A204.1 (cell line): Measurements from ENCODE around the gene TJP1.
"Not testable (repeated sequence)": the region's sequence is repeated elsewhere in the genome, so short reads cannot be mapped to it uniquely, and the experiment has no call there.

ENCODE experiments used
- FAIRE-seq: peaks from 2 replicates; lab custom pipeline; 2012; peaks lifted over from hg19 to GRCh38; lab: Jason Lieb, UNC

The TJP1 gene

DNA sequence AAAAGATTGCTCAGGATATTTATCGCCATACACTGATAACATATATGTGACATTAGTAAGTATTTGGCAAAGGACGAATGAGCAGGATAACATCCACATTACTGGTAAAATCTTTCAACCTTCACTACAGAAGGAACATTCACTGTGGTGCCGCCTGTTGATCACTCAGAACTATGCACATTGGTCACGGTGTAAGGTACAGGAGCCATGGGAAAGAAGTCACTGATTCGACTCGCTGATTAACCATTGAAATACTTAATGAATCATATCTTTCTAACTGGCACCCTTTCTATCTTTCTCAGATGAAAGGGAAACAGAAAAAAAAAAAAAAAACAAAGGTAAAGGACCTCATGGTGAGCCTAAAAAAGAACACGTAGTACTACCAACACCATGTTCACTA, 68.8 kb downstream of the TJP1 start:
- FAIRE-seq = no peak

DNA sequence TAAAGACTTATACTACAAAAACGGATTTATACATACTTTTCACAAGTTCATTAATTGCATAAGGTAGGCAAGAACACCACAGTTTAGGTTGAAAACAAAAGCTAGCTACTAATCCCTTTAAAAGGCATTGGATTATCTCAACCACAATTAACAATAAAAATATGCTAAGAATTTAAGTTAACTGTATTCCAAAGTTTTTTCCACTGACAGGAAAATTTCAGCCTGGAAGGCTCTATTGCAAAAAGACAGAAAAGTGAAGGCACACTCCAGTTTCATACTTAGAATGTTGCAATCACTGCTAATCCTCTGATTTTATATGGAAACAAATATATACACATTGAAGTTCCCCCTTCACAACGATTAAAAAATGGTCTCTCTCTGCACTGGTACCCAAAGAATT, 71.5 kb downstream of the TJP1 start:
- FAIRE-seq = no peak

DNA sequence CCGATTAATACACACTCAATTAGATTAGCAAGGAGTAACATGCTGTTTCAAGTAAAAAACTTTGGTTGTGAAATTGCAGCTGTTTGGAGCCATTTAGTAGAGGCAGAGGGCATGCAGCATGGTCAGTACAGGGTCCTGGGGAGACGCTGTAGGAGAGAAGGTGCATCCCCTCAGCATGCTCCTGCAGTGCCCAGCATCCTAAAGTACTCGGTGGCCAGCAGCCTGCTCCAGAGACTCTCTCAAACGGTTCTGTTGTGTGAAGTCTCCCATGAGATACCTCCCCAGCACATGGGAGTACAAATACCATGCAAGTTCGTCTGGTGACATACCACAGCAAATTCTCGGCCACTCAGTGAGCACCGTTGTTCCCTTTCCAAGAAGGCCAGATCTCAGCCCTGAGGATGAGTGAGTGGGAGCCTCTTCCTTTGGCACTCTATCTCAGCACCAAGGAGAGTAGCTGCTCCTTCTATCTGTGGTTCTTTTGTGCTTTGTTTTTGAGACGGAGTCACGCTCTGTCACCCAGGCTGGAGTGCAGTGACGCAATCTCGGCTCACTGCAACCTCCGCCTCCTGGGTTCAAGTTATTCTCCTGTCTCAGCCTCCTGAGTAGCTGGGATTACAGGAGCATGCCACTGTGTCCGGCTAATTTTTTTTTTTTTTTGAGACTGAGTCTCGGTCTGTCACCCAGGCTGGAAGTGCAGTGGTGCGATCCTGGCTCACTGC, 72.7 kb downstream of the TJP1 start:
- FAIRE-seq = no peak

DNA sequence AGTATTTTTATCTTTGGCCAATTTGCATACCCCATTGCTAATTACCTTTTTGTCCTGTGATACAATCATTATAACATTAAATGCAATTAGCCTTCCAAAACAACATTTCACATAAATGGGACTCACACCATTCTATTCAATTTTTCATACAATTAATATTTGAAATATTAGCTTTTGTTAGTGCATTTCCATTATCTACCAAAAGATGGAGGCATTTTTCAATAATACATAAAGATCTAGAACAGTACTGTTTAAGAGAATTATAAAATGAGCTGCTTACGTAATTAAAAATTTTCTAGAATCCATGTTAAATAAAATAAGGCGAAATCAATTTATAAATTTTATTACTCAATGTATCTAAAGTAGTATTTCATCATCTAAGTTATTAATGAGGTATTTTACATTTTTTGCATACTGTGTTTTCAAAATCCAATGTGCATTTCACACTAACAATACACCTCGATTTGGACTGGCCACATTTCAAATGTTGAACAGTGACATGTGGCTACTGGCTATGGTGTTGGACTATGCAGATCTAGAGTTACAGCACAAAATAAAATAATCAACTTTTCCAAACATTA, 74.3 kb downstream of the TJP1 start:
- peak; percentile 99 for FAIRE-seq

DNA sequence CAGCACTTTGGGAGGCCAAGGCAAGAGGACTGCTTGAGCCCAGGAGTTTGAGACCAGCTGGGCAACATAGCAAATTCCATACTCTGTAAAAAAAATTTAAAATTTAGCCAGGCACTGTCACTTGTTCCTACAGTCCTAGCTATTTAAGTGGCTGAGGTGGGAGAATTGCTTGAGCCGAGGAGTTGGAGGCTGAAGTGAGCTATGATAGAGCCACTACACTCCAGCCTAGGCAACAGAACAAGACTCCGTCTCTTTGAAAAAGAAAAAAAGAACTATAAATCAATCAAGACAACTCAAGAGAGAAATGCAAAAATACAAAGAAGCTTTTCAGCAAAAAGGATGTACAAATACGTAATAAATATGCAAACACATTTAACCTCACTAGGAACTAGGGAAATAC, 78.8 kb downstream of the TJP1 start:
- no peak for FAIRE-seq

DNA sequence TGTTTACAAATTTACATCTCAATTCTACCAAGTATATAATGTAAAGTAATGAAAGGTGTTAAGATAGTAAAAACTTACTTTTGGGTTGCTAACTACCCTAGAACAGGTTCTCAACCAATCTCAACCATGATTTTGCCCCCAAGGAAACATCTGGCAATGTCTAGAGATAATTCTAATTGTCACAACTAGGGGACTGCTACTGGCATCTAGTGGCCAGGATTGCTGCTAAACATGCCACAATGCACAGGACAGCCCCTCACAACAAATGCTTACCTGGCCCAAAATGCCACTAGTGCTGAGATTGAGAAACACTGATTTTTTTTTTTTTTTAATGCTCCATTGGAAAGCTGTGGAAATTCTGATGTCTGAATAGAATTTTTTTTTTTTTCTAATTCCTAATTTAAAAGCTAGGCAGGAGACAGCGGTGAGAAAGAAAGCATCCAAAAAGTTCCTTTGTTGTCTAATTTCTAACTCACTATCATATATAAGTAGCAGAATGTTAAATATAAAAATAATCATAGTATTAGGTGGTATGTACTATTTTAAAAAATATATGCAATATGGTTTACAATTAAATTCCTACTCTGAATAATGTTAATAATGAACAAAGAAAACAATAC, 81.5 kb downstream of the TJP1 start:
- no peak for FAIRE-seq

DNA sequence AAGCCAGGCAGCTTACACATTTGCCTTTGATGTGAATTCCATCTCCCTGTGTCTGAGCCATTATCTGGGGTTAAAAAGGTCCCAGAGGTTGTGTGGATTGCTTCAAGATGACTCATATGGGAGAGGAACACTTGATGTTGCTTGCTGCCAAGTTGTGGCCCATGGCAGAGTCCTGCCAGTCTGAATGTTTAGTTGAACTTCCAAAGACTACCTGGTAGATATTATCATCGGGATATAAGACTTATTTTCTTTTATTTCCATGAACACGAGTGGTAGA, 85.6 kb downstream of the TJP1 start:
- FAIRE-seq = no peak

DNA sequence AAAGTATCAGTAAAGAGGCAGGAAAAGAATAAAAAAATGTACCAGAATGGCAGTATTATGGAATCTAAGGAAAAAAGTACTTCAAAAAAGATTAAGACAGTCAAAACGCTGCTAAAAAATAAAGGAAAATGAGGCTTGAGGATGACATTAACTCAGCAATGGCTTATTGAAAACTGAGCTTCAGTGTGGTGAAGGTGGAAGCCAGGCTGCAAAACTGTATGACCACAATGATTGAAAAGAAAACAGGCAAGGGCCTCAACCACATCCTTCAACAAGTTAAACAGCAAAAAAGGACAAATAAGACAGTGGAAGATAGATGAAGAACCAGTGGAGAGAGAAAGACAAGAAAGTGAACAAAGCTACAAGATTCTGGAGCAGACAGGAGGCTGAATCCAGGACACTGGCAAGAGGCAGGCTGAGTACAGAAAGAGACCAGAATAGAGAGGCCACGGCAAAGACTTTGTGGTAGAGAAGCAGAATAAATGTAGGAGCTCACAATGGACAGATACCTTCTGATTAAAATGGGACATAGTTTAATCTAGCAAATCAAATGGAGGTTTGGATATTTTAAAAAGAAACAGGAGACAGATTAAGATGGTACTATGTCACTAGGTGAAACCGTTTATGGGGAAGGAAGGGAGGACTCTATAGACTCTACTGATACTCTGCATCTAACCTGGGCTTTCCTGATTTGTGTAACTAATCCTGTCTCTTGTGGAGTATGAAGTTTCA, 86.1 kb downstream of the TJP1 start:
- FAIRE-seq = no peak

DNA sequence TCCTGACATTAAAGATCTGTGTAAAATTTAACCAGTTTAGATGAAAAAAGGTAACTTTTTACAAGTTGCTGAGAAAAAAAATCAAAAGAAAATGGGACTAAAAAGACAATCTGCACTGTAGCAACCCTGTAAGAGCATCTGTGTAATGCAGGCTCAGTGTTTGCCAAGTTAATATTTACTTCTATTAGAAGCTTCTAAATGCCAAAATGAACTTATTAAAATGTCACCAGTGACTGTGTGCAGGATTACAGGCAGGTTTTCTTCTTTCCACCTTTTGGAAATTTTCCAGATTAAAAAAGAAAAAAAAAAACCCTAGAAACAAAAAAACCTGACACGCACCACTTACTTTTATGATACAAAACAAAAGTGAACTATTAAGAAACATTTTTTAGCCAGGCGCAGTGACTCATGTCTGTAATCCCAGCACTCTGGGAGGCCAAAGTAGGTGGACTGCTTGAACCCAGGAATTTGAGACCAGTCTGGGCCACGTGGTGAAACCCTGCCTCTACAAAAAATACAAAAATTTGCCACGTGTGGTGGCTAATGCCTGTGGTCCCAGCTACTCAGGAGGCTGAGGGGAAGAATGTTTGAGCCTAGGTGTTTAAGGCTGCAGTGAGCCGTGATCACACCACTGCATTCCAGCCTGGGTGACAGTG, 87.2 kb downstream of the TJP1 start:
- FAIRE-seq = no peak

DNA sequence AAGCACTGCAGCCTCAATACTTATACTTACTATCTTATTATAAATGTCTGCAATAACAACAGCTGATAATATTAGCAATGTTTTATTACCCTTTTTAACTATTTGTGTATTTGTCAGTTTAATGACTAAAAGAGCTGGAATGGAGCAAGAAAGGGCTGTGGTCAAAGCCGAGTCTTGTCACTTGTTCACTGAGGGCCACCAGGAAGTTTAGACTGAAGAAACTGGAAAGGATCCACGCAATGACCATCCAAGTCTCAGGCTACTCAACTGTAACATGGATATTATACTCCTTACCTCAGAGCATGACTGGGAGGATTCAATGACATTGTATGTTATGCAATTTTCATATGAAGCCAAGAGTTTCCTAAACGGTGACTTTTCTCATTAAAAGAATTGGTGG, 90.4 kb downstream of the TJP1 start:
- no peak for FAIRE-seq

DNA sequence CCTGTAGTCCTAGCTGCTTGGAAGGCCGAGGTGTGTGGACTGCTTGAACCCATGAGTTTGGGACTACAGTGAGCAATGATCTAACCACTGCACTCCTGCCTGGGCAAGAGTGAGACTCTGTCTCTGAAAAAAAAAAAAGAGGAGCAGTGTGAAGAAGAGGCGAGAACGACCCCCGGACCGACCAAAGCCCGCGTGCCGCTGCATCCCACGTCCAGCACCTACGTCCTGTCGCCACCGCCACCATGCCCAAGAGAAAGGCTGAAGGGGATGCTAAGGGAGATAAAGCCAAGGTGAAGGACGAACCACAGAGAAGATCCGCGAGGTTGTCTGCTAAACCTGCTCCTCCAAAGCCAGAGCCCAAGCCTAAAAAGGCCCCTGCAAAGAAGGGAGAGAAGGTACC, 91.8 kb downstream of the TJP1 start:
- not testable (repeated sequence) for FAIRE-seq

DNA sequence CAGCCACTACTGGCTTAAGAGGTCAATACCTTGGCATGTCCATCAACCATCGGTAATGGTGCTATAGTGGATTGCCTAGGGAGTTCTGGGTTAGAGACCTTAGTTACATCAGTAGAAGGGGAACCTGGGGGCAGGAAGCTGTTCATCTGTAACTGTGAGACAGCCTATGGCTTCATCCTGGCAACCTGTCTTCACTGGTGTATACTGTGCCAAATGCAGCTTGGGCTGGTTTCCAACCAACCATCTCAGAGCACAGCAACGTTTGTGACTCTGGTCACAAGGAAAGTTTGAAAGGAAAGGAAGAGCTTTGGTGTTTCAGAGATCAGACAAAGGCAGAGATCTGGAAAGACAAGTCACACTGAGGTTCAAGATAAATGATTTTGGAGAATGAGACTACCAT, 93.8 kb downstream of the TJP1 start:
- FAIRE-seq = no peak

DNA sequence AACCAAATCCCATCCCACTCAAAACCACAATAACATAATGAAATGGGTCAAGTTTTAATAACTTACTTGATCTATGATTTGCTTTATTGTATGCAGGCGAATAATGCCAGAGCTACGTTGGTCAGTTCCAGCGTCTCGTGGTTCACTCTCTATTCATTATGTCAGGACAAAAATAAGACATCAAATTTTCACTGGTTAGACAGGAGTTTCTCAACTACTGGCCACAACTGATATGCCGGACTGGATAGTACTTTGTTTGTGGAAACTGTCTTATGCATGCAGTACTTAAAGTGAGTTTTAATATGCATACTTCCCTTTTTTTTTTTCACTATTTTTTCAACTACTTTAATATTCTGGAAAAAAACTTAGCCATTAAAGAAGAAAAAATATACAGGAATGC, 94.4 kb downstream of the TJP1 start:
- no peak for FAIRE-seq

DNA sequence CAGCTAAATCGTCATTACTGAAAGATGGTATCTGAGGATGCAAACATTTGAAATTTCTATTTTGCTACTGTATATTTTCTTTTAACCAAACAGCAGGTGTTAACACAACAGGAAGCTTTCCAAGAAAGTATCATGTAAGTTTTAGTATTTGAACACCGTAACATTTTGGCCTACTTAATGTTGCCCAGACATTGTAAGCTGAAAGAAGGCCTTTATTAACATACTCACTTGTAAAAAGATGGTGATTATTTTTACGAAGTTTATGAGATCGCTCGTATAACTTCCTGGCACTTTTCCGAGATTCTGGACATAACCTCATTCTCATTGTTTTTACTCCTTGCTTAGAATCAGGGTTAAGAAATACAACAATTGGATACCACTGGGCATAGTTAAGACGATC, 95.7 kb downstream of the TJP1 start:
- FAIRE-seq = no peak

DNA sequence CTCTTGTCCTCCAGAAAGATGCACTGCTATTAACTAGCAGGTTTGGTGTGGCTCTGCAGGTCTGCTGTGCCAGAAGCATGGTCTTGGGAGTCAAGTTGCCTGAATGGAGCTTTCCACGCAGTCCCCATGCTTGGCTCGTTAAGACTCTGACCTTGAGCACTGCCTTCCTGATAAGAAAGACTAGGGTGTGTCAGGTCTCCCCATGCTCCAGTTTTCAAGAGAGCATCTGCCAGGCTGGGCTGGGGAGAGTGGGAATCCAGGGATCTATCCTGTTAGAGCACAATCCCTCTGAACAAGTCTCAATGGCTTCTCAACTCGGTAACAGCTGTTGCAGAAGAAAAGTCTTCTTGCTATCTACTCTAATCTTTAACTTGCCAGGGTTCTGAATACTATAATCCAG, 98.2 kb downstream of the TJP1 start:
- FAIRE-seq = no peak

DNA sequence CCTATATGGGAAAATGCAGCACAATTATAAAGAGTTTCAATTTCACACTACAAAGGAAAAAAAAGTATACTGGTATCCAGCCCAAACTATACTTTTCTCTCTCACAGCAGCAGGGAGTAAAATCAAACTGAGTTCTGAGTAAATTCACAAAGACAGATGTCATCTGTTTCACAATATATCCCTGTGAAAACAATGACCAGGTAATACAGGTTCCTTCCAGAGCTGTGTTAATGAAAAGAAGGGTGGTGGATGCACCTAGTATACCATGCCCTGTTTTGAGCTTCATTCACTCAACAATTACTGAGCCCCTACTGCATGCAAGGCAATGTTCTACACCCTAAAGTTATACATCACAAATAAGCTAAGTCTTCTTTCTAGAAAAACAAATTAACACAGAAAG, 108.5 kb downstream of the TJP1 start:
- no peak for FAIRE-seq

DNA sequence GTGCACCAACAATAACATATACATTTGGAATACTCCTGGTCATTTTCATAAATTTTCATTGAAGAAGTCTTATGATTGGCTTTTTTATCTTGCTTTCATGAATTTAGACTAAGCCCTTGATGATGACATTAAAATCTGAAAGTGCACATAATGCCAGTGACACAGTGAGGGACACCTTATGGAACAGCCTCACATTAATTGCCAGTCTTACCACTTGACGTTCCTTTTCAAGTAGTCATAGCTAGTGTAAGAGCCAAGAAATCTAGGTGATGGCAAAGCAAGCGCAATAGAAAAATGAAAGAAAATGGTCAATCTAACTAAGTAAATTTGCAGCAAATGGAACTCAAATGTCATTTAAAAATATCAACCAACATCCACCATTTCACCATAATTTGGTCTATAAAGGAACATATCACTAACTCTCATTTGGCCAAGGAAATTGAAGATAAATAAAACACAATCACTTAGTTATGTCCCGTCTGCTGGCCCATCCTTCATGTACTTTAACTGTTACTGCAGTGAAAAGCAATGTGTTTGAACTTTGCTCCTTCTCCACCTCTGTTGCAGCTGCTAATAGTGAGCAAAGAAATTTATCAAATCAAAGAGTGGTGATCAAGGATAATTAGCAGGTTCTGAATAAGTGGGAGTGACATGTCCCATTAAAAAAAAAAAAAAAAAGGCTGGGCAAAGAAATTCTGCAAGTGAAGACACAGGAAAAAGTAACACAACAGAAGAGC, 110.0 kb downstream of the TJP1 start:
- FAIRE-seq = no peak

DNA sequence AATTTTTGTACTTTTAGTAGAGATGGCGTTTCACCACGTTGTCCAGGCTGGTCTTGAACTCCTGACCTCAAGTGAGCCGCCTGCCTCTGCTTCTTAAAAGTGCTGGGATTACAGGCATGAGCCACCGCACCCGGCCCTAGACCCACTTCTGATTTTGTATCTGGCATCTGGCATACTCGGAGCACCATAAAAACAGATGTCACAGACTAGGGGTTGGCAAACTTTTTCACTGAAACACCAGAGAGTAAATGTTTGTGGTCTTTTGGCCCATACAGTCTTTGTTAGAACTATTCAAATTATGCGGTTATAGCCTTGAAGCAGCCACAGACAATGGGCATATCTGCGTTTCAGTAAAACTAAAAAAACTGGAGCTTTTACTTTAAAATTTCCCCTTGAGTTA, 110.7 kb downstream of the TJP1 start:
- FAIRE-seq = no peak

DNA sequence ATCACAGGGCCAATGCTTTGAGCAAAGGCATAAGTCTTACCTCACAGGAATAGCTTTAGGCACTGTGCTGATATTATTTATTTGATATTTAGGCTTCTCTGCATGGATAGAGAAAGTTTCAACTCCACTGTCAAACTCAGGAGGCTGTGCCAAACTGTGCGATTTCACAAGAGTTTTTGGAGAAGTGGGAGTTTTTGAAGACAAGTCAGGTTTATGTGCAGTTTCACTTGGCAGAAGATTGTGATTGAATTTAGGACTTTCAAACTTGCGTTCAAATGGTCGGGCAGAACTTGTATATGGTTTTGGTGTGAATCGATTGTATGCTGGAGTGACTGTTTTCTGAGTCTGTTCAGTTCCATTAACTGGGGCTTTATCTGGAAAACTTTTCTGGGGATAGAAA, 113.7 kb downstream of the TJP1 start:
- no peak for FAIRE-seq

DNA sequence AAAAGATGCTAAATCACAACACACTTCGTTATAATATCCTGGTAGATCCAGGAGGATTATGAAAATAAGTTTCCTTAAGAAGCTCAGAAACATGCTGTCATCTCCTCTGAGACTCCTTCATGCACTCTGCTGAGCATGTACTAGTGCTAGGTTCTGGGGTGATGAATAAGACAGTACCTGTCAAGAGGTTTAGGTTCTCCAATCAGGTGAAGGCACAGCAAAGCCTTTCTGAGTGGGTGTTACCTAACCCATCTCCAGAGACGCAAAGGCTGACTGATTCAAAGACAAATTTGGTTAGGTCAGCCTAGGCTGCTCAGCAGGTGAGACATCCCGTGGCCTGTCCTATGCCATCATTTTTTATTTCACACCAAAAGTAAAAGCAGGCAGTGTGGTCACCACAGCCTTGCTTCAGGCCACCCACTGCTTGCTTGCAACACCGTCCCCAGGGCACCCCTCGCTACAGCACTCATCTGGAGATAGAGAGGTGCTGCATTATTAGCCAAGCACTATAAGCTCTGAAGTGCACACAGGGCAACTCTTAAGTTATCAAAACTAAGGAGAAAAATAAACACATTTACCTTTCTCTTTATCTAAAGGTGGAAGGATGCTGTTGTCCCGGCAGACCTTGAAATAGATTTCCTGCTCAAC, 117.2 kb downstream of the TJP1 start:
- no peak for FAIRE-seq

DNA sequence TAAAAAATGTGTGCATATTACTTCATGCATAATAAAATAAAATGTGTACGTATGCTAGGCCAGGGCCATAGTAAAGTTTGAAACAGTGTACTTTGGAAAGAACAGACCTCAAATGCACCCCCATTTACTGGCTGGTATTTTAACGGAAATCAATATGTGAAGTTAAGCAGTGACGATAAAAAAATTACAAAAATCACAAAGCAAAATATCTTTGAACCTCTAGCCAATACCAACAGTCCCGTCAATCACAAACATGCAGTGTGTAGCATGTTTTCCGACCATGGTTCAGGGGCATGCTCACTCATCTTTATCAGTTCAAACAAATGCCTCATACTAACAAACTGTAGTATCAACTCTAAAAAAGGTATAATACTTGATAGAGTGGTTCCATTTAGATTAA, 121.1 kb downstream of the TJP1 start:
- no peak for FAIRE-seq

DNA sequence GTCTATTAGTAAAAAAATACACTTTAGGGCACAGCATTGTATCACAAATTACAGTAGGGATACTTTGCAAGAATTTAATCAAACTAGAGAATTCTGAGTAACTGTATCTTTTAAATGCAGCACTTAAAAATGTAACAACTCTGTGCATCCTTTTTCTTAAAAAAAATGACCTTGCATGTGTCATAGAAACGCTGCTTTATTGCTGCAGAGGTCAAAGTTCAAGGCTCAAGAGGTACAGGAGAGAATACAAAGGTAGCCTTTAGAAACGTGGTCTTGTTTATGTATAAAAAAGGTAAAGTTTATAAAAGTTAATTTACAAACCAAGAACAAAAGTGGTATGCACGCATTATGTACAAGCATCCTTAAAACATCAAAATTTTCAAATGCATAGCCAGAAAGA, 122.0 kb downstream of the TJP1 start:
- no peak for FAIRE-seq
